Stimulated activated CD4-positive, alpha-beta T cell treated with anti-CD3 and anti-CD28 coated beads, Interleukin-2, amount 100 ng/mL, for 24 hours (primary cell): ENCODE data around the gene SGTA.

Experiments
- DNase-seq, 2 donors: peaks; one replicate each; pipeline ENCODE4 v3.0.0-alpha.2; 2020

The SGTA gene

DNA sequence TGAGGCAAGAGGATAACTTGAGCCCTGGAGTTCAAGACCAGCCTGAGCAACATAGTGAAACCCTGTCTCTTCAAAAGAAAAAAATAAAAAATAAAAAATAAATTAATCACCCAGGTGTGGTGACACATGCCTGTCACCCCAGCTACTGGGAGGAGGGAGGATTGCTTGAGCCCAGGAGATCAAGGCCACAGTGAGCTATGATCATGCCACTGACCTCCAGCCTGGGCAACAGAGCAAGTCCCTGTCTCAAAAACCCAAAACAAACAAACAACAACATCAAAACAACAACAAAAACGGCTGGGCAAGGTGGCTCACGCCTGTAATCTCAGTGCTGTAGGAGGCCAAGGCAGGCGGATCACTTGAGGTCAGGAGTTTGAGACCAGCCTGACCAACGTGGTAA, 39.0 kb downstream of the SGTA start:
- DNase-seq: no peak

DNA sequence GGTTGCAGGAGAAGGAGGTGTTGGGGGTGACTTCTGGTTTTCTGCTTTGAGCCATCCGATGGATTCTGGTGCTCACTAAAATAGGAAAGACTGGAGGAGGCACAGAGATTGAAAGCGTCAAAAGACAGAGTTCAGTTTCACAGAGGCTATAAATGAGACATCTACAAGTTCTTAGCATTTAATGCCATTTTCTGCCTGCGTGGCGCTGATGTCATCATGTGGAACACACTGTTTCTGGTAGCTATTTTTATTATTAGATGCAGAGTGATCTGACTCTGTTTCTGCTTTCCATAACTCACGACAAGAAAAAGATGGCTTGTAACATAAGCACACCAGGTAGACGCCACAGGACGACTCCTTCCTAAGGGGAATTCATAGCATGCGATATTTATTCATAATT, 40.0 kb downstream of the SGTA start:
- no peak for DNase-seq

DNA sequence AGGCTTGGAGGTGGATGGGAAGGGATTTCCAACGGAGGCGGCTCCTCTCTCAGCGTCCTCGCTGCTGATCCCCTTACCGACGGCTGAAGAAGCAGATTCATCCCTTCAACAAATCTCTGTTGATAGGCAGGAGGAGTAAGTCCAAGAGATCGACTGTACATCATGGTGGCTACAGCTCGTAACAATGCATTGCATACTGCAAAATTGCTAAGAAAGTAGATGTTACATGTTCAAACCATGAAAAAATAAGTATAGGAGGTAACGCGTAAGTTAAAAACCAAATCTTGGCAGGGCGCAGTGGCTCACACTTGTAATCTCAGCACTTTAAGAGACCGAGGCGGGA, 42.8 kb downstream of the SGTA start:
- no peak for DNase-seq

DNA sequence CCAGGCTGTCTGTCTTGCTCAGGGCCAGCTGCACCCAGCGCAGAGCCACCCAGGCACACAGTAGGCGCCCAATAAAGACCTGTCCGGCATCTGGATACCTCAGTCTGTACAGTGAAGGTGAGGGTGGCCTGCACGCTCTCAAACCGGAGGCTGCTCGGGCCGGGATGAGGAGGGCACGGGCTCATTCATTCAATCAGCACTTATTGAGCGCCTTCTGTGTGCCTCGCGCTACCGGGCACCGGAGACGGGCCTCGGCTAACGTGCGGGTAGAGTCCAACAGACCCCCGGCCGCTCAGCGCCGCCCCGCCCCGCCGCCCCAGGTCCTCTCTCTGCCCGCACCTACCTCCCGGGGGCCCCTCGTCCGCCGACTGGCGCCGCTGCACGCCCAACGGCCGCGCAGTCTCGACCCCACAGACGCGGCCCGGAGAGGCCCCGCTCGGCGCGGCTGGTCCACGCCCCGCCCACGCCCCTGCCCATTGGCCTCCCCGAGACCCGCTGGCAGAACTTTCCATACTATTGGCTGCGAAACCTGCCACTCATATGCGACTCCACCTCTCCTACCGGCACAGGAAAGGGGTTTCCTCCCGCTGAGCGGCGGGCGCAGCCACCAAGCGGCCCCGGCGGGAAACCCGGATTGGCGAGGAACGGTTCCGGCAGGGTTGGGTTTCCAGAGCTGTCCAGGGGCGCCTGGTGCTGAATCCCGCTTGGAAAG, 43.3 kb downstream of the SGTA start, which contains the start of gene SLC39A3:
TSS of gene SLC39A3 (minus strand) at position 416 of the 712 bp plus-strand sequence. CDS start 2,760 bp downstream, outside the sequence.
- DNase-seq: peak; percentile 99 to 100

DNA sequence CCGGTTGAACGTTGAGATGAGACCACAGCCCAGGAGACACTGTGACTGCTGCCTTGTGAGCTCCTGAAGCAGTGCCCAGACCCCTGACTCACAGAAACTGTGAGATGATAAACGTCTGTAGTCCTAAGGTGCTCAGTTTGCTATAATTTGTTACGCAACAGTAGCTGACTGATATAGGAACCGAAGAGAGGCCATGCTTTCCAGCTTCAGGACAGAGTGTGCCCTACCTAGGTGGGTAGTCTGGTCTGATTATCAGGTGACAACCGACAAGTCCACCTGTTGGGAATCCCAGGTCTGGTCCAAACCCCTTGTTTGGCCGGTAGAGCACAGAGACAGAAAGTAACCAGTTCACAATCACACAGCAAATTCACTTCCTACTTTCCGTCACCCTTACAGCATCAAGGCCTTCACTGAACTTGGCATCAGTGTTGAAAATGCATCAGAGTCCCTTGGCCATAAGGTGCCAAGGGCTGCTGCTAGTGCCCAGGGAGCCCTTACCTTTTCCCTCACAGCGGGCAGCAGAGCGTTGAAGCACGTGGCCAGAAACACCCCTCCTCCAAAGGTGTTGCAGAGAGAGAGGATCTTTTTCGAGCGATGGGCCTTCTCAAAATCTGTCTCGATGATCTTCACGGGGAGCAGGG, 46.4 kb downstream of the SGTA start:
- no peak for DNase-seq

DNA sequence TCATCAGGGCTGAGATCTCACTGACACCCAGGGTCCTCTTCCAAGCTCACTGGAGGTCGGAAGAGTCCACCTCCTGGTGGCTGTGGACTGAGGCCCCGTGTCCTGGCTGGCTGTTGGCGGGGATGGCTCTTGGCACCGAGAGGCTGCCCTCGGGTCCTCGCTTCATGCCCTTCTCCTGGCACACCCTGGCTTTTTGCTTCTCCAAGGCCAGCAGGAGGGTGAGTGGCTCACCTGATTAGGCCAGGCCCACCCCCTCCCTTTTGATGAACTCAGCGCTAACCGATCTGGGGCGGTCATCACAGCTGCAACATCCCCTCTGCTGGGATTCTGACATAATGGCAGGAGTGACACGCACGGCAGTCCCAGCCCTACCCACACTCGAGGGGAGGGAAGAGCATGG, 47.7 kb downstream of the SGTA start:
- no peak for DNase-seq

DNA sequence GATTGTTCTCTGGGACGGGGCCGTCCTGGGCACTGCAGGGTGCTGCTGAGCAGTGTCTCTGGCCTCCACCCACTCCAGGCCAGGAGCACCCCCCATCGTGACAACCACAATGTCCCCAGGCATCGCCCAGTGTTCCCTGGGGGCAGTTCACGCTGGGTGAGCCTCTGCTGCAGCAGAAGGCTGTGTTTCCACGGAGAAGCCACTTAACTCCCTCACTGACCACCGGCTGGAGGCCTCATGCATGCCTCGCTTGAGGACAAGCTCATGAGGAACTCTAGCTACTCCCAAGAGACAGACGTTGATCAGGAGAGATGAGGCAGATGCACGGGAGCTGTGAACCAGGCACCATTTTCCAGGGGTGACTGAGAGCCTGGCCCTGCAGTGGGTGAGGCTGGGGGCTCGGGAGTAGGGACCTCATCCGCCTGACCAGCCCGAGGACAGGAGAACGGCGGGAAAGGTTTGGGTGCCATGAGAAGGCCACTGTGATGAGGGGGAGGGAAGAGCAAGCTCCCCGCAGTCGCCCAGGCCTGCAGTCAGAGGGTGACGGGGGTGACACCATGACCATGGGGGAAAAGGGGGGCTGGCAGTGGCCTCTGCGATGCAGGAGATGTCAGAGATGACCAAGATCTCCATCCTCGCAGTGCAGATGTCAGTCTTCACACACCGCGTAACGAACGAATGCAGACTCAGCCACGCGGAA, 48.3 kb downstream of the SGTA start:
- DNase-seq: no peak

DNA sequence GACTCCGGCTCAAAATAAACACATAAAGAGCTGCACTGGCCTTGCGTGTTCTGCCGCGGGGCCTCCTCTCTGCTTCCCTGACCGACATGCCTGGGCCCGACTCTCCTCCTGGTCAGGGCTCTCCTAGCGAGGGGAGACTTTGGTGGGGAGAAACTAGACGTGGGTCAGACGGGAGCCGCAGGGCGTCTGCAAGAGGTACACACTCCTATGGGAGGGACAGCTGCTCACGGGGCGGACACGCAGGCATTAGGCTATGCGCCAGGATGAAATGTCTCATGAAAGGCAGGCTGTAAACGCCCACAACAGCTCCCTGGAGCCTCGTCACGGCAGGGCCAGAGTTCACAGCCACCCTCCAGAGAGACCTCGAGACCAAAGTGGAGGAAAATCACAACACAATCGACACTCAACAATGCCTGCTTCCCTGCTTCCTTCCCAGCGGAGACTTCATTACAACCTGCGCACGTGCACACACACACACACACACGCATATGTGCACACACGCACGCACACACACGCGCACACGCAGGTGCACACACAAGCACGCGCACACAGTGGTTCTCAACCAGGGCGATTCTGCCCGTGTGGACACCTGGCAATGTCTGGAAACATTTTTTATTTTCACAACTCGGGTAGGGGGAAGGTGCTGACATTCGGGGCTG, 49.0 kb downstream of the SGTA start:
- no peak for DNase-seq

DNA sequence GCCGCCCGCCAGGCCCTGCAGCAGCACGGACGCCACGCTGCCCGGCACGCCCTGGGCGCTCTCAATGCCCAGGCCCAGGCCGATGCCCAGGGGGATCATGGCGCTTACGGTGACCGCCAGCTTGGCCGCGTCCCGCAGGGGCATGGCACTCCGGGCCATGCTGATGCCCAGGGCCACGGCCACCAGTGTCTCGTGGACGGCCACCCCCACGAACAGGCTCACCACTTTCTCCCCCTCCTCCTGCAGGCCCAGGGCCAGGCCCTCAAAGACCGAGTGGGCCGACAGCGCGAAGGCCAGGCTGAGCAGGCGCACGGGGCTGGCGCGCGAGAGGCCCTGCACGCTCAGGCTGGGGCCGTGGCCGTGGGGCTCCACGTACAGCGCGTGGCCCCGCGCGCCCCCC, 50.2 kb downstream of the SGTA start:
- DNase-seq: no peak

DNA sequence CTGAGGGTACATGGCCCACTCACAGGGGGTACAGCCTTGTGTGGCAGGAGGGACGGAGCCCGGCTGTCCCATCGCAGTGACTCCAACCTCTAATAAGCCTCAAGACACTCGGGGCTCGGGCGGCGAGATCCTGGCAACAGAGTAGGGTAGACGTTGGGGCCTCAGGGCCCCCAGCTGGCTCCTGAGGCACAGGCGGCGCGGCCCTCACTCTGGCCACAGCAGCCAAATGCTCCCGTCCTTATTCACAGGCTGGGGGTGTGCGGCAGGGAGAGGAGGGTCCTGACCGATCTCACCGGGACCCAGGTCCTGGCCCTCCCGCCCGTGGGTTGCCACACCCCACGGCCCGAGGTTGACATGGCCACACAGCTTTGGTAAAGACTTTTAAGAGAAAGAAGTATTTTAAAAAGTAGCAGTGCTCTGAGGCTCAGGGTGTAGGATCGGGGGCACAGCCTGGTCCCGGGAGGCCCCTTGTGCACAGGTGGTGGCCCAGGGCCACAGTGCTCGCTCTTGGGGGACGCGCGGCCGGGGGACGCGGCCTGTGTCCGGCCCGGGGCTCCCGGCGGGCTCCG, 50.8 kb downstream of the SGTA start:
- no peak for DNase-seq

DNA sequence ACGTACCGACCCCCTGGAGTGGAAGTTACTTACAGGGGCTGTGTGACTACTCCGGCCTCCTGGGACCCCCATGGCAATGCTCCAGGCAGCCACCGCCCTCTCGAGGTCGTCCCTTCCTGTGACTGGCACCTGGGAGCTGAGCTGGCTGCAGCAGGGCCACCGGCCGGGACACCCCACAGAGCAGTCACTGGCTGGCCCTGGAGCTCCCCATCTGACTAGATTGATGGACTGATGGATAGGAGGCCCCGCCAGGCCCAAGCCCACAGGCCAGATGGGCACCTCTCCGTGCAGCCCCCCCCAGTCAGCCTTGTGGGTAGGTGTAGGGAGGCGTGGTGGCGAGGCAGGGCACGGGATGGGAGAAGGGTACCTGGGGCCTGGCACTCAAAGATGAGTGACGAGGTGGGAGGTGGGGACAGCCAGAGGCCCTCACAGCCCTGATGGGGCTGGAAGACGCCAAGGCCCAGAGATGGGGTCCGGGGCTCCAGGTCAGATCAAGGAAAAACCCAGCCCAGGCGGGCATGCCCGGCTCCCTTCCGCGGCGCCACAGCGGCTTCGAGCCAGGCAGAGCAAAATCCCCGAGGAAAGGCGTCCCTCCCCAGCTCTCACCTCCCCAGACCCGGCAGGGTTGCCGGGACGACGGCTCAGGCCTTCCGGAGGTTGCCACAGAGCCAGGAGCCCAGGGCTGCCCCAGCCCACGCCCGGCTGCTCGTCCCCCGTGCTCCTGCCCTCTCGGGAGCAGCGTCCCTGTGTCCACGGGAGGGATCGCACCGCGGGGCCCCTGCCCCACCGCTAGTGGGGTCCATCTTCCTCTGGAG, 51.7 kb downstream of the SGTA start:
- no peak for DNase-seq

DNA sequence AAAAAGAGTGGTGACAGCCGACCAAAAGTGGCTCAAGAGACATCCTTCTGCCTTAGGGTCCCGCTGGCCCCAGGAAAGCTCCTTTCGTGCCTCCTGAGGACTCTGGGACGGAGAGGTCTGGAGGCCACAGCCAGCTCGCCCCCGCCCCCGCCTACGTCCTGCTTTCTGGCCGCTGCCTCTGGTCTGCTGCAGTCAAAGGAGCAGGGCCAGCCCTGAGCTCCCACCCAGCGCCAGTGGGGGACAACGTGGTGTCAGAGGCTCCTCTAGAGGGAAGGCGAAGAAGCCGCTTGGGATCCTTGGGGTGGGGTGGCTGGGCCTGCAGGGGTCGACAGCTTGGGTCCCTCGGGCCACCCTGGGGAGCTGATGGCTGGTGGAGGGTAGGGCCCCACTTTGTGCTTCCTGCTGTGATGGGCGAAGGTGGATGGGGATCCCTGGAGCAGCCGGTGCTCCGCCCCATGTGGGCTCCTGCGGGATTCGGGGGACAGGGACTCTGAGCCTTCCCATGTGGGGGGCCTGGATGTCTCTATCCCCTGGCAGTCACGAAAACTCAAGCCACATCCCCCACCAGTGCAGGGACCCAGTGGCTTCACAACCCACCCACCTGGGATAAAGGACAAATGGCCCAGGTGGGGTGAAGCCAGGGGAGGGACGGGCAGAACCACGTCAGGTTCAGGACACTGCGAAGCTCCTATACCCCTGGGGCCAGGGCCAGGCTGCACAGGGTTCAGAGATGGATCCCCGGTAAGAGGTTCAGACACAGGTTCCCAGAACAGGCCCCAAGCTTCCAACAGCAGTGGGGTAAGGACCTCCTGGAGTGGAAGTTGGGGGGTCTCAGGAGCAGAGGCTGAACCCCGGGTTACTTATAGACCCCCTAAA, 52.9 kb downstream of the SGTA start:
- DNase-seq: no peak

DNA sequence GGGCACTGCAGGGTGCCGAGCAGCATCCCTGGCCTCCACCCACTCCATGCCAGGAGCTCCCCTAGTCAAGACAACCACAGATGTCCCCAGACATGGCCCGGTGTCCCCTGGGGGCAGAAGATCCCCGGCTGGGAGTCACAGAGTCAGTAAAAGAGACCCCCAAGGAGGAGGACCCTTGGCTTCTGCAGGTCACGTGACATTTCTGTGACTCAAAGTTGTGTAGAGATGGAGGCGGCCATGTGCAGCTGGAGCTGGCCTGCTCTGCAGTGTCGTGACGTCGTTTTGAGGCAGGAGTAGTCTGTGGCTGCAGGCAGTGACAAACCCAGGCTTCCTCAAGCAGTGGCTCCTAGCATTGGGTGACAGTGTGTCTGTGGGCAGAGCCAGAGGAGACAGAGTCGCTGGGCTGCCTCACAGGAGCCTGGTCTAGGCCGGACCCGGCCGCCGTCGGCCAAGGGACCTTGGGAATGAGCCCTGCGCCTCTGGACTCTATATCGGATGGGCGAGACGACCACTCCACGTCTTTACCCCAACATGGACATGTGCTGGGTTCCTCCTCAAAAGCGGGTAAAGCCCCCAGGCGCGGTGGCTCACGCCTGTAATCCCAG, 54.2 kb downstream of the SGTA start:
- no peak for DNase-seq

DNA sequence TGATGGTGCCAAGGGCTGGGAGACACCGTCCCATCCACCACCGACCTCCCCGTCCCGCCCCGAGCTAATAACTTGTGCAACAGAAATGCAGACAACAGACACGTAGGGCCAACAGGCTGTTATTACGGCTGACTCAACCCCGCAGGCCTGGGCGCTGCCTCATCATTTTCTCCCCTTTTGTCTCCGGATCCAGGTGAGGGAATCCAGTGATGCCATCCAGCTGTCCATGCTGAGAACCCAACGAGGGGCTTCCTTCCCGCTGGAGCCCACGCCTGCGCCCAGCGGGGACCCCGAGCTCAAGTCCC, 55.5 kb downstream of the SGTA start:
- no peak for DNase-seq

DNA sequence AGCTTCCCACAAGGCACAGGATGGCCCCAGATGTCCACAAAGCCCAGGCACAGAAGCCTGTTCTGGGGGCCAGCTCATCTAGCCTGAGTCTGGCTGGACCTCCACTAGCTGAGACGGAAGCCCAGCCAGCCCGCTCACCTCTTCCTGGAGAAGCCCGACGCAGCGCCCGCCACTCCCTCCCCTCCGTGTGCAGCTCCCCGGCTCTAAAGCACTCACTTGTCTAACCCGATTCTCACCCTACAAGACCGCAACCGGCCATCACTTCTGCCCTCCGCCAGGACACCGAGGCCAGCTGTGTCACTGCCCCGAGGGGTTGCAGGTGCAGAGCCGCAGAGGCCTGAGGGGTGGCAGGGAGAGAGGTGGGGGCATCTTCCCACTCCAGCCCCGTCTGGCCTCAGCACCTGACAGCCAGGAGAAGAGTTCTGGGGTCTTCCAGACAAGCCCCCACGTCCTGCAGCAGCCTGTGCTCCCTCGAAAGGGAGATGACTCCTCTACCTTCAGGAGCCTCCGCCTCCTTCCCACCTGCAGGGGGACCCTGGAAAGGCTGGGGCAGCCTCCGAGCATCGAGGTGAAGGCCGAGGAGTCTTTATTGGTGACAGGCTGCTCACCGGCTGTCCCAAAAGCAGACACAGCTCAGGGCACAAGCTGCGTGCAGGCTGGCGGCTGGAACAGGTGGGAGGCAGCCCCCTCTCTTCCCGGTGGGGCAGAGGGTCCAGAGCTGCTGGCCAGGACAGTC, 56.0 kb downstream of the SGTA start:
- DNase-seq: no peak

DNA sequence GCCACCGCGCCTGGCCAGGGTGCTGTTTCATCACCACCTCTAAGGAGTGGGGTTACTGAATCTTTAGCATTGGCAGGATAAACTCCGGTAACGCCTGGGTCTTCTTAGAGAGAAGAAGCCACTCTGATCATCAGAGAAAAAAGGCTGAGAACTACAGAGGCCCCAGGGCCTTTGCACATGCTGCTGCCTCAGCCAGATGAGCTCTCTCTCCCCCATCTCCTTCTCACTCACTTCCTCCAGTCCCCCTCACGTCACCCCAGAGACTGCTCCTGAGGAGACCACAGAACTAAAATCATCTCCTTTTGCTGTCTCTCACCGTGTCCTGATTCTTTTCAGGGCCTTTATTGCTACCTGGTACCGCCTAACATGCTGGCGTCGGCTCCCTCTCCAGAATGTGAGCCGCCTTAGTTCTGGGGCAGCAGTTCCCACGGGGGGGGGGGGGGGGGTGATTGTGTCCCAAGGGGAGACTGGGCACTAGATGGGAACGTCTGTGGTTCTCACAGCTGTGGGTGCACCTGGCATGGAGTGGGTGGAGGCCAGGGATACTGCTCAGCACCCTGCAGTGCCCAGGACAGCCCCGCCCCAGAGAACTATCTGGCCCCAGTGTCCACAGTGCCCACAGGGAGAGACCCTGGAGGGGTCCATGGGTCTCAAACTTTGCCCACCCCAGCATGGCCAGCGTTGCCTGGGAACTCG, 56.8 kb downstream of the SGTA start:
- no peak for DNase-seq

DNA sequence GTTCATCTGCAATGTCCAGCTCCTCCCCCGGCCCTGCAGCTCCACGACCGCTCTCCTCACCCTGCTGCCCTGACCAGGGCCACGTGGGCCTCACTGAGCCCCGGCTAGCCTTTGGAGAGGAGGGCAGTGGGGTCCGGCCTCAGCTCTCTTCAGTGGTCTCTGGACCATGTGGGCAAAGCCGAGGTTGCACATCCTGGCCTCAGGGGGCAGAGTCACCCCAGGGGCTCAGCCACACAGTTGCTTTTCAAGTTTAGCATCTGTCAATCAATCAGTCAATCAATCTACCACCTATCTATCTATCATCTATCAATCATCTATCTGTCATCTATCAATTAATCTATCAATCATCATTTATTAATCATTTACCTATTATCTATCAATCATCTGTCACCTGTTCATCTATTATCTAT, 58.9 kb downstream of the SGTA start:
- DNase-seq: no peak

DNA sequence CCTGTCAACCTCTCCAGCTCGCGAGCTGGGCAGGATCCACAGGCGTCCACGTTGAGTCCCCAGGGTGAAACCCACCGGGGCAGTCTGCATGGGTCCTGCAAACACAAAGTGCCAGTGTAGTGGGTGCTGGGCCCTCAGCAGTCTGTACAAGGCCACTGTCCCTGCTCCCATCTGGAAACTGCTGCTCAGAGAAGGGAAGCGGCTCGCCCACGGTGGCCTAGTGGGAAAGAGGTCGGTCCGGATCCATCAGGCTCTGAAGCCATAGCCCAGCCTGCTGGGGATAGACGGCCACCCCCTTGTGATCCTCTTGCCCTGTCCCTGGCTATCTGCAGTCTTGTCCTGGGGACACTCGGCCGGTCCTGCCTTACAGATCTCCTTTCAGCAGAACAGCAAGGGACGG, 59.3 kb downstream of the SGTA start:
- DNase-seq: no peak

DNA sequence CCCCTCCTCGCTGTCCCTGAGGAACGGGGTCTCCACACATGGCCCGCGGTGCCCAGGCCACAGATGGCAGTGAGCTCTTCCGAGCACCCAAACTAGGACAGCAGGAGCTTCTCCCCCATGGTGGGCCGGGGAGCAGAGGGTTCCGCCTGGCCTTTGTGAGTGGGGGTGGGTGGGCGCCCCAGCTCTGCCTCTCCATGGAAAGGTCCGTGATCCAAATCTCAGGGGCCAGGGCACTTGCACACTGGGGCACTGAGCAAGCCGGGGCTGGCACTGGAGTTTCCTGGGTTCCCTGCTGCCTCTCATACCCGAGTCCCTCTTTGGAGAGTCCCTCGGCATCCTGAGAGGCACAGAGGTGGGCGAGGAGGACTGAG, 59.7 kb downstream of the SGTA start:
- DNase-seq: no peak
